H7 (cell line): Measurements from ENCODE around the gene KLHL29. TPM values are rescaled to one million over a fixed set of nuclear protein-coding genes. Genes with fewer than 3 reads are reported as not detected.
A peak's percentile ranks its signal among the peaks of the same experiment; 100 is the strongest.

ENCODE experiments used
- DNase-seq: peaks from one replicate; pipeline ENCODE4 v3.0.0; 2012
- H3K27me3 ChIP-seq: 2 replicates; pipeline ENCODE4 v1.6.0; 2011; ENCODE audit warnings: mild to moderate bottlenecking, low read length; ENCODE audit not compliant: control insufficient read depth, insufficient read depth
- H3K36me3 ChIP-seq: replicated peaks from 2 replicates; pipeline ENCODE4 v1.5.1; 2011; ENCODE audit warnings: low read length; ENCODE audit not compliant: control insufficient read depth, insufficient read depth
- H3K4me3 ChIP-seq: 2 replicates; pipeline ENCODE4 v1.5.1; 2011; ENCODE audit warnings: low read depth, mild to moderate bottlenecking, control low read depth, low read length, moderate library complexity; ENCODE audit not compliant: insufficient read depth
- total RNA-seq: library from RNA; depleted of rRNA; stranded (reverse); fragments of >200 nt; shearing (Covaris generic); gene quantifications from 2 replicates; pipeline ENCODE4 v1.2.3, GENCODE V29; 2014

Gene KLHL29
- total RNA-seq, 1 experiment from 2014 or later, result 6.2 TPM

GRCh38 chr2:23359631-23360567 is 25.1 kb upstream of the KLHL29 start:
- peaks cover 4% of the 10 kb centered on the region for H3K27me3 ChIP-seq
- no peak for DNase-seq
- no peak overlapping the region for H3K4me3 ChIP-seq
- no peaks in the 10 kb centered on the region for H3K36me3 ChIP-seq

GRCh38 chr2:23360571-23361125 is 24.3 kb upstream of the KLHL29 start:
- peaks cover 4% of the 10 kb centered on the region for H3K27me3 ChIP-seq
- peak; percentile 50 for DNase-seq
- H3K4me3 ChIP-seq, result no peak overlapping the region
- no peaks in the 10 kb centered on the region for H3K36me3 ChIP-seq

- peaks cover 4% of the 10 kb centered on the region for H3K27me3 ChIP-seq
- no peaks in the 10 kb centered on the region for H3K36me3 ChIP-seq
- no peak for DNase-seq
- H3K4me3 ChIP-seq, result no peak overlapping the region
These were observed 23.8 kb upstream of the KLHL29 start for GRCh38 chr2:23361152-23361551.

- peaks cover 4% of the 10 kb centered on the region for H3K27me3 ChIP-seq
- DNase-seq, result no peak
- H3K4me3 ChIP-seq, result no peak overlapping the region
- H3K36me3 ChIP-seq, result no peaks in the 10 kb centered on the region
These were observed 21.7 kb upstream of the KLHL29 start for GRCh38 chr2:23363268-23363667.

- no peak for DNase-seq
These were observed 21.1 kb upstream of the KLHL29 start for GRCh38 chr2:23363831-23364230.

GRCh38 chr2:23366720-23367119 is 18.3 kb upstream of the KLHL29 start:
- no peak overlapping the region for H3K4me3 ChIP-seq
- no peaks in the 10 kb centered on the region for H3K36me3 ChIP-seq
- no peak for DNase-seq
- peaks cover 2% of the 10 kb centered on the region; the same call in 1 of the 2 replicates for H3K27me3 ChIP-seq

More at GRCh38 chr2:23363831-23364230, 21.1 kb upstream of the KLHL29 start:
- H3K4me3 ChIP-seq, result no peak overlapping the region
- no peaks in the 10 kb centered on the region for H3K36me3 ChIP-seq
- H3K27me3 ChIP-seq, result peaks cover 4% of the 10 kb centered on the region

GRCh38 chr2:23367760-23368159 is 17.2 kb upstream of the KLHL29 start:
- Histone ChIP-seq H3K4me3 (no peak overlapping the region), H3K36me3 (no peaks in the 10 kb centered on the region), H3K27me3 (no peaks in the 10 kb centered on the region)
- DNase-seq, result no peak

GRCh38 chr2:23373666-23374065 is 11.3 kb upstream of the KLHL29 start:
- no peaks in the 10 kb centered on the region for H3K36me3 ChIP-seq
- DNase-seq, result no peak
- H3K27me3 ChIP-seq, result no peaks in the 10 kb centered on the region
- H3K4me3 ChIP-seq, result no peak overlapping the region

GRCh38 chr2:23375448-23375847 is 9.5 kb upstream of the KLHL29 start:
- peak; percentile 70 for DNase-seq
- H3K27me3 ChIP-seq, result no peaks in the 10 kb centered on the region
- H3K4me3 ChIP-seq, result no peak overlapping the region
- no peaks in the 10 kb centered on the region for H3K36me3 ChIP-seq

- no peaks in the 10 kb centered on the region for H3K27me3 ChIP-seq
- H3K36me3 ChIP-seq, result no peaks in the 10 kb centered on the region
- no peak for DNase-seq
- H3K4me3 ChIP-seq, result no peak overlapping the region
These were observed 8.9 kb upstream of the KLHL29 start for GRCh38 chr2:23376075-23376474.

- no peak overlapping the region for H3K4me3 ChIP-seq
- no peaks in the 10 kb centered on the region for H3K36me3 ChIP-seq
- no peaks in the 10 kb centered on the region for H3K27me3 ChIP-seq
- DNase-seq, result no peak
These were observed 8.0 kb upstream of the KLHL29 start for GRCh38 chr2:23376972-23377371.

GRCh38 chr2:23377771-23378170 is 7.2 kb upstream of the KLHL29 start:
- DNase-seq, result no peak
- H3K36me3 ChIP-seq, result no peaks in the 10 kb centered on the region
- H3K27me3 ChIP-seq, result peaks cover 3% of the 10 kb centered on the region; the same call in 1 of the 2 replicates
- H3K4me3 ChIP-seq, result no peak overlapping the region

GRCh38 chr2:23378496-23378895 is 6.5 kb upstream of the KLHL29 start:
- H3K4me3 ChIP-seq, result no peak overlapping the region
- H3K36me3 ChIP-seq, result no peaks in the 10 kb centered on the region
- no peak for DNase-seq
- peaks cover 3% of the 10 kb centered on the region; the same call in 1 of the 2 replicates for H3K27me3 ChIP-seq

- Histone ChIP-seq H3K27me3 (peaks cover 8% of the 10 kb centered on the region), H3K4me3 (no peak overlapping the region), H3K36me3 (no peaks in the 10 kb centered on the region)
- DNase-seq, result no peak
These were observed 5.7 kb upstream of the KLHL29 start for GRCh38 chr2:23379220-23379695.

GRCh38 chr2:23380562-23381065 is 4.4 kb upstream of the KLHL29 start:
- Histone ChIP-seq H3K36me3 (no peaks in the 10 kb centered on the region), H3K27me3 (peaks cover 14% of the 10 kb centered on the region), H3K4me3 (no peak overlapping the region)
- no peak for DNase-seq
